PC-3 (cell line): ENCODE measurements around the gene PDSS2.

Experiments
- EZH2 ChIP-seq: fragments of 300-600 bp; sonication (generic); IDR thresholded peaks from one replicate; pipeline ENCODE4 v1.6.1; 2017; ENCODE audit warnings: antibody characterized with exemption, mild to moderate bottlenecking, low read length; ENCODE audit not compliant: unreplicated experiment
- EZH2phosphoT487 ChIP-seq: fragments of 300-600 bp; sonication (generic); IDR thresholded peaks from 2 replicates; pipeline ENCODE4 v1.6.1; 2018; ENCODE audit warnings: mild to moderate bottlenecking, antibody characterized with exemption, low read length, borderline replicate concordance
- TF ChIP-seq, protein P1 (sequence below): fragments of 300-600 bp; sonication (generic); conservative IDR thresholded peaks from 2 replicates; pipeline ENCODE4 v1.5.1; 2017; ENCODE audit warnings: antibody characterized with exemption, low read depth, mild to moderate bottlenecking, low read length

DNA sequence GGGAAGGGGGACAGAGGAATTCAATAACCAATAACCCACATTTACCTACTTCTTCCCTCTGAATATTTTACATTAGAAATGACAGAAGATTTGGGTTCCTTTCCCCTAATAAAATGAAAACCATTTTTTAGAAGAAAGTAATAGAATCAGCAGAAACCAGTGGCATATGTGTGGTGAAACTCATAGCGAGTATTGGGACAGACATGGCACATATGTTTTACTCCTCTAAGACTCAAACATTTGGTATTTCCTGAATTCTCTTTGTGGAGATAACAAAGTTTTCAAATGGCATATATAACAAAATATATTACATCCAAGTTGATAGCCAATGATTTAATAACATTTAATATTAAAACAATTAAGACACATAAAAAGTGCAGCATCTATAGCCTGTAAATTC lies 331.2 kb downstream of the PDSS2 start:
- TF ChIP-seq, protein P1, sequence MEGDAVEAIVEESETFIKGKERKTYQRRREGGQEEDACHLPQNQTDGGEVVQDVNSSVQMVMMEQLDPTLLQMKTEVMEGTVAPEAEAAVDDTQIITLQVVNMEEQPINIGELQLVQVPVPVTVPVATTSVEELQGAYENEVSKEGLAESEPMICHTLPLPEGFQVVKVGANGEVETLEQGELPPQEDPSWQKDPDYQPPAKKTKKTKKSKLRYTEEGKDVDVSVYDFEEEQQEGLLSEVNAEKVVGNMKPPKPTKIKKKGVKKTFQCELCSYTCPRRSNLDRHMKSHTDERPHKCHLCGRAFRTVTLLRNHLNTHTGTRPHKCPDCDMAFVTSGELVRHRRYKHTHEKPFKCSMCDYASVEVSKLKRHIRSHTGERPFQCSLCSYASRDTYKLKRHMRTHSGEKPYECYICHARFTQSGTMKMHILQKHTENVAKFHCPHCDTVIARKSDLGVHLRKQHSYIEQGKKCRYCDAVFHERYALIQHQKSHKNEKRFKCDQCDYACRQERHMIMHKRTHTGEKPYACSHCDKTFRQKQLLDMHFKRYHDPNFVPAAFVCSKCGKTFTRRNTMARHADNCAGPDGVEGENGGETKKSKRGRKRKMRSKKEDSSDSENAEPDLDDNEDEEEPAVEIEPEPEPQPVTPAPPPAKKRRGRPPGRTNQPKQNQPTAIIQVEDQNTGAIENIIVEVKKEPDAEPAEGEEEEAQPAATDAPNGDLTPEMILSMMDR, result no peak
- TF ChIP-seq EZH2, result no peak
- no peak for TF ChIP-seq EZH2phosphoT487
